ENCODE data around the gene TCF25.
"Not testable (repeated sequence)": the region's sequence is repeated elsewhere in the genome, so short reads cannot be mapped to it uniquely, and the experiment has no call there.

The TCF25 gene

GRCh38 chr16:89905511-89906139, 32.2 kb downstream of the TCF25 start:
- DNase-seq: no peak

- DNase-seq: no peak
Observed at GRCh38 chr16:89906140-89907025, 33.0 kb downstream of the TCF25 start.

- no peak for DNase-seq
Observed at GRCh38 chr16:89907055-89907814, 33.8 kb downstream of the TCF25 start.

- no peak for DNase-seq
Observed at GRCh38 chr16:89908236-89908635, 34.8 kb downstream of the TCF25 start.

GRCh38 chr16:89909777-89910716, 36.7 kb downstream of the TCF25 start:
- peak; percentile 47 for DNase-seq

- no peak for DNase-seq
Observed at GRCh38 chr16:89910717-89911354, 37.4 kb downstream of the TCF25 start.

- no peak for DNase-seq
Observed at GRCh38 chr16:89911375-89911774, 38.0 kb downstream of the TCF25 start.

- no peak for DNase-seq
Observed at GRCh38 chr16:89912143-89912542, 38.8 kb downstream of the TCF25 start.

- no peak for DNase-seq
Observed at GRCh38 chr16:89912627-89913026, 39.2 kb downstream of the TCF25 start.

GRCh38 chr16:89913408-89914387, 40.3 kb downstream of the TCF25 start:
- no peak for DNase-seq

- DNase-seq: not testable (repeated sequence)
Observed at GRCh38 chr16:89914642-89915285, 41.4 kb downstream of the TCF25 start.

- no peak for DNase-seq
Observed at GRCh38 chr16:89915303-89916232, 42.2 kb downstream of the TCF25 start.

GRCh38 chr16:89917773-89918452, 44.5 kb downstream of the TCF25 start:
- DNase-seq: peak; percentile 76

- no peak for DNase-seq
Observed at GRCh38 chr16:89918453-89919347, 45.3 kb downstream of the TCF25 start, which contains the start of gene MC1R. Gene MC1R (plus strand): TSS chr16:89918862. CDS start chr16:89919259, 397 bp downstream.

- DNase-seq: no peak
Observed at GRCh38 chr16:89919535-89920406, 46.4 kb downstream of the TCF25 start.

- DNase-seq: no peak
Observed at GRCh38 chr16:89920723-89921122, 47.3 kb downstream of the TCF25 start.
